ENCODE results near the gene WDR74.
A peak's percentile ranks its signal among the peaks of the same experiment; 100 is the strongest.

WDR74 gene

DNA sequence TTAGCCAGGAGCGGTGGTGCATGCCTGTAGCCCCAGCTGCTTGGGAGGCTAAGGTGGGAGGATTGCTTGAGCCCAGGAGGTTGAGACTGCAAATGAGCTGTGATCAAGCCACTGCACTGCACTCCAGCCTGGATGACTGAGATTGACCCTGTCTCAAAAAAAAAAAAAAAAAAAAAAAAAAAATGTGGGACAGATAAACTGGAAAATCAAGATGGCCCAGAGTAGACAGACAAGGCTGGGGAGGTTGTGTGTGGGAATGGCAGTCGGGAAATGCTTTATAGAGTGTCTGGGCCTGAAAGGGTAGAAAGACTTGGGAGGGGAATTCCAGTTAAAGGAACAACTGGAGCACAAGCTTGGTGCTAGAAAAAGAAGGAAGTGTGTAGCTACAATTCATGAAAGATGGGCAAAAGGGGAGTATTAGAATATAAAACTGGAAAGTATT, 18.2 kb upstream of the WDR74 start:
- no peak overlapping the region for H3K4me3 ChIP-seq (ENCODE audit: low read depth in 1 of 2, low read length in 2 of 2)
- H3K27ac ChIP-seq (ENCODE audit: low read depth, low read length), result no peak overlapping the region

DNA sequence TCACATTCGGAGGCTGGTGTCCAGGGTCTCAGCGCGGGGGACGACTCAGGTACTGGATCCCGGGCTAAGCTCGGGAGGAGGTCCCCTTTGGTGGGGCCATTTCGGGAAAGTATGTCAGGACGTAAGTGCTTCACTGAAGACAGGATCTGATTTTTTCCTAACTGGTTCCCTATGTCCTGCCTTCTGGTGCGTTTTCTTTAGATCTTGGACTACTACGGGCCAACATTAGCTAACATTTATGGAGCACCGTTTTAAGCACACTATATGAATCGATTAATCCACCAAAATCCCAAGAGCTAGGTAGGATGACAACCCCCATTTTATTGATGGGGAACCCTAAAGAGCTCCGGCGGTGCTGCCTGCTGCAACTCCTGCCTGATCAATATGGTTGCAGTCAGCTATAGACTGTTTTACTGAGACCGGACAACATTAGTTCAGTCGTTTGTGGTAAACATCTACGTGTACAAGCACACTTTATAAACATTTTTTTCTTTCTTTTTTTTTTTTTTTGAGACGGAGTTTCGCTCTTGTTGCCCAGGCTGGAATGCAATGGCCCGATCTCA, 17.0 kb upstream of the WDR74 start:
- H3K9ac ChIP-seq (ENCODE audit: low read length), result peak overlapping the region; percentile 46
- H3K36me3 ChIP-seq (ENCODE audit: insufficient read depth, low read length), result peaks cover 33% of the 10 kb centered on the region
- H3K27ac ChIP-seq (ENCODE audit: low read depth, low read length), result peak overlapping the region; percentile 80
- H3K27me3 ChIP-seq (ENCODE audit: control insufficient read depth in 1 of 2, insufficient read depth in 2 of 2, low read length in 2 of 2), result no peaks in the 10 kb centered on the region
- H3K4me1 ChIP-seq (ENCODE audit: insufficient read depth, low read length), result peaks cover 28% of the 10 kb centered on the region
- H3K4me3 ChIP-seq (ENCODE audit: low read depth in 1 of 2, low read length in 2 of 2), result peak overlapping the region; percentile 97 to 100
- H3K9me3 ChIP-seq (ENCODE audit: low read length), result no peaks in the 10 kb centered on the region

More for the DNA sequence above, 18.2 kb upstream of the WDR74 start:
- H3K9me3 ChIP-seq (ENCODE audit: low read length), result no peaks in the 10 kb centered on the region
- peaks cover 22% of the 10 kb centered on the region for H3K36me3 ChIP-seq (ENCODE audit: insufficient read depth, low read length)
- H3K27me3 ChIP-seq (ENCODE audit: control insufficient read depth in 1 of 2, insufficient read depth in 2 of 2, low read length in 2 of 2), result no peaks in the 10 kb centered on the region
- peaks cover 28% of the 10 kb centered on the region for H3K4me1 ChIP-seq (ENCODE audit: insufficient read depth, low read length)
- H3K9ac ChIP-seq (ENCODE audit: low read length), result no peak overlapping the region

DNA sequence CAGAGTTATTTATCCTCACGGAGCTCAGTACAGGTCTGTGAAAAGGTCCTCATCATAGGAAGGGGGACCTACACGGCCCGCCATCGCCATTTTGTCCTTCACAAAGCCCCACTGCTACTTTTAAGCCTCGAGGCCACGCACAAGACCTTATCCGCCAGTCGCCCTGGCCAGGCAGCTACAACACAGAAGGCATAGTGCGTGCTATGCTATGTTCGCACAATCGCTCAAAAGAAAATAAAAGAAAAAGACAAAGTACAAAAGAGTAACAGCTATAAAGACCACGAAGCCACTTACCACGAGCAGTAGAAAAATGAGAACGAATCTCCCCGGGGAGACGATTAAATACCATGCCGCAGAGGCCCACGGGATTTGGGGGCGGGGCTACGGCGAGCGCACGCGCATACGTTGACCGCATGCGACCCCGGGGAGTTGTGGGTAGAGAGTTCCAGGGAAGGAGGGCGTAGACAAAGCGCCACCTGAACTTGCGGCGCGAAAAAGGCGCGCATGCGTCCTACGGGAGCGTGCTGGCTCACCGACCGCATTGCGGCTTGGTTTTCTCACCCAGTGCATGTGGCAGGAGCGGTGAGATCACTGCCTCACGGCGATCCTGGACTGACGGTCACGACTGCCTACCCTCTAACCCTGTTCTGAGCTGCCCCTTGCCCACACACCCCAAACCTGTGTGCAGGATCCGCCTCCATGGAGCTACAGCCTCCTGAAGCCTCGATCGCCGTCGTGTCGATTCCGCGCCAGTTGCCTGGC, 16.4 kb upstream of the WDR74 start:
- peak overlapping the region; percentile 75 for H3K9ac ChIP-seq (ENCODE audit: low read length)

DNA sequence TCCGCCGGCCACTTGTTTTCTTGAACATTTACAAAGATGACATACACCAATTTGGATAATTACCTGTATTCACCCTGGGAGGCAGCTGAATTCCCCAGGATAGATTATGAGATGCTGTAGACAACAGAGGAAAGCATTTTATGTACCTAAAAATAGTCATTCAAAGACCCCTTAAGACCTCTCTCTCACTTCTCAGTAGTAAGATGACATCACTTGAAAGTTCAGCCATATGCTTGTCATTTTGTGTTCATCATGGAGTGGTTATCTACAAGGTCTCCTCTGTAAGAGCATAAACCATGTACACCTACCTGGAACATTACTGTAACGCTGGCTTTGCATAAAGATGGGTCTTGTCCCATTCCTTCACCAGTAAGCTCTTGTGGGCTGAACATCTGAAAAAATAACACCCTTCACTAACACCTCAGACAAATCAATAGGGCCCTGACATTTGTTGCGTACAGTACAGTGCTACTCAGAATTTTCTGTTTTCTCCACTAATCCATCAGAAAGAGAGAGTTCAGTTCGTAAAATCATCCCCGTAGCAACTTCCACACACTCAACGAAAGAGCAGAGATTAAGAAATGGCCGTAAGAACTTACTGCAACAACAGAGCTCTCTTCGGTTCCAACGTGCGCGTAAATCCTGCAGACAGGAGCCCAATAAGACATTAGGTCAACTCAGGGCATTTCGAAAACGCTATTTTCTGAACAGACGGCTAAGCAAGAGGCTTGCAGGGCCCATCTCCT, 15.6 kb upstream of the WDR74 start:
- Histone ChIP-seq H3K4me1 (ENCODE audit: insufficient read depth, low read length) (peaks cover 28% of the 10 kb centered on the region), H3K27me3 (ENCODE audit: control insufficient read depth in 1 of 2, insufficient read depth in 2 of 2, low read length in 2 of 2) (no peaks in the 10 kb centered on the region), H3K36me3 (ENCODE audit: insufficient read depth, low read length) (peaks cover 37% of the 10 kb centered on the region), H3K9me3 (ENCODE audit: low read length) (no peaks in the 10 kb centered on the region), H3K4me3 (ENCODE audit: low read depth in 1 of 2, low read length in 2 of 2) (peak overlapping the region; percentile 97 to 100), H3K27ac (ENCODE audit: low read depth, low read length) (peak overlapping the region; percentile 64), H3K9ac (ENCODE audit: low read length) (peak overlapping the region; percentile 75)

More for the DNA sequence above, 16.4 kb upstream of the WDR74 start:
- peak overlapping the region; percentile 80 for H3K27ac ChIP-seq (ENCODE audit: low read depth, low read length)
- peaks cover 28% of the 10 kb centered on the region for H3K4me1 ChIP-seq (ENCODE audit: insufficient read depth, low read length)
- no peaks in the 10 kb centered on the region for H3K9me3 ChIP-seq (ENCODE audit: low read length)
- H3K36me3 ChIP-seq (ENCODE audit: insufficient read depth, low read length), result peaks cover 37% of the 10 kb centered on the region
- peak overlapping the region; percentile 97 to 100 for H3K4me3 ChIP-seq (ENCODE audit: low read depth in 1 of 2, low read length in 2 of 2)
- H3K27me3 ChIP-seq (ENCODE audit: control insufficient read depth in 1 of 2, insufficient read depth in 2 of 2, low read length in 2 of 2), result no peaks in the 10 kb centered on the region

DNA sequence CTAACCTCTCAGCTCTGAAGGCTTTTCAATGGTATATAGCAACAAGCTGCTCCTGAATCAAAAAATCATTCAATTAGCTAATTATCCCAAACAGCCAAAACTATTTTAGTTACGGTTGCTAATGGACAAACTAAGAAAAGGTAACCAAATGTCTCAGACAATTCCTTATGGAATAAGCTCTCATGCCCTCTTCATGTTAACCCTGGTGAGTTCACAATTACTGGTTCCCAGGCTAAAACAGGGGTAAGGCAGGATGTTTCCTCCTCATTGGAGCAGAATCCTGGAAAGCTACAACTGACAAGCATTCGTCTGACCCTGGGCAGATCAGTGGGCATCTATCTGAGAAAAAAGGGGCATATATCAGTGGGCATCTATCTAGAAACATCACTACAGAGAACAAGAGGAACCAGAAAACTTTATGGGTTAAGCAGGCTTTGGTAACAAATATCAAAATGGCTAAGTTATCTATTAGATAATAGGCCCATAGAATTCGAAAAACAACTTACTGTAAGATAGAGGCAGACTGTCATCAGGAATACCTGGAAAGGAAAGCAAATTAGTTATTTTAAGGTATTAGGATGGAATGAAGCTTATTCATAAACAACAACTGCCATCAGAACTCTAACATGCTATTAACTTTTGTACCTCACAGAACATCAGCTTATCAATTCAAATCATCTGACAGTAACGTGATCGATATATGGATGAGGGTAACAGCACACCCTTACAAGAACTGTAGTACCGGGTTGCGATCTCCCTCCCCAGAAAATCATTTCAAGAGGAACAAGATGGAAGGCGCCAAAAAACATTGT, 14.8 kb upstream of the WDR74 start:
- H3K4me3 ChIP-seq (ENCODE audit: low read depth in 1 of 2, low read length in 2 of 2), result peak overlapping the region; percentile 97 to 100
- no peaks in the 10 kb centered on the region for H3K9me3 ChIP-seq (ENCODE audit: low read length)
- peak overlapping the region; percentile 64 for H3K27ac ChIP-seq (ENCODE audit: low read depth, low read length)
- H3K36me3 ChIP-seq (ENCODE audit: insufficient read depth, low read length), result peaks cover 37% of the 10 kb centered on the region
- H3K4me1 ChIP-seq (ENCODE audit: insufficient read depth, low read length), result peaks cover 28% of the 10 kb centered on the region
- H3K27me3 ChIP-seq (ENCODE audit: control insufficient read depth in 1 of 2, insufficient read depth in 2 of 2, low read length in 2 of 2), result no peaks in the 10 kb centered on the region
- H3K9ac ChIP-seq (ENCODE audit: low read length), result peak overlapping the region; percentile 75

DNA sequence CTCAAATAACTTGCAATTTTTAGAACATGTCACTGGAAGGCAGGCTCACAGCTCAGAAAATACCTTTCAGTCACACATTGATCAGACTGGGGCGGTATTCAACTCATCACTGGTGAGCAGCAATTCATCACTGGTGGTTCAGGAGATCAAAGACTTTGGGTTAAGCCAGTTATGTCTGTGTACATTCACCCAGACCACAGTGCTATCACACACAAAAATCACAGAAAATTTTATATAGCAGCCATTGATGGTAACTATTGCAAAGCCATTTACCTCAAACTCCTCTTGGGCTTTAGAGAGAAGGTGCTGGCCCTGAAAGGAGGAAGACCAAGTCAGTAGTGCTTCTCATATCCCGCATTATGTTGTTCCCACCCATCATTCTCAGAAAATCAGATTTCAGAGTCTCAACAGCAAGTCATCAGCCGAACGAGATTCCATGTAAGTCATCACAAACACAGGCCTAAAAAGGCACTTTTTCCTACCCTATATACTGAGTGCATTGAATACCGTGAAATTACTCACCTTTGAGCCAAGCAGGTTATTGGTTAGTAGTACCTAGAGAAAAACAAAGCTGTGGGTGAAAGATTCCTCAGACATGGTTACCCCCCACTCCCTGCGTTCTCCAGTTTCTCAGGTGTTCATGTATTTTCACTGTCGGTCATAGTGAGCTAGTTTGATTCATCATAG, 14.0 kb upstream of the WDR74 start:
- Histone ChIP-seq H3K4me1 (ENCODE audit: insufficient read depth, low read length) (peaks cover 28% of the 10 kb centered on the region), H3K9ac (ENCODE audit: low read length) (no peak overlapping the region), H3K27me3 (ENCODE audit: control insufficient read depth in 1 of 2, insufficient read depth in 2 of 2, low read length in 2 of 2) (no peaks in the 10 kb centered on the region), H3K27ac (ENCODE audit: low read depth, low read length) (no peak overlapping the region), H3K9me3 (ENCODE audit: low read length) (no peaks in the 10 kb centered on the region), H3K4me3 (ENCODE audit: low read depth in 1 of 2, low read length in 2 of 2) (no peak overlapping the region), H3K36me3 (ENCODE audit: insufficient read depth, low read length) (peaks cover 37% of the 10 kb centered on the region)

DNA sequence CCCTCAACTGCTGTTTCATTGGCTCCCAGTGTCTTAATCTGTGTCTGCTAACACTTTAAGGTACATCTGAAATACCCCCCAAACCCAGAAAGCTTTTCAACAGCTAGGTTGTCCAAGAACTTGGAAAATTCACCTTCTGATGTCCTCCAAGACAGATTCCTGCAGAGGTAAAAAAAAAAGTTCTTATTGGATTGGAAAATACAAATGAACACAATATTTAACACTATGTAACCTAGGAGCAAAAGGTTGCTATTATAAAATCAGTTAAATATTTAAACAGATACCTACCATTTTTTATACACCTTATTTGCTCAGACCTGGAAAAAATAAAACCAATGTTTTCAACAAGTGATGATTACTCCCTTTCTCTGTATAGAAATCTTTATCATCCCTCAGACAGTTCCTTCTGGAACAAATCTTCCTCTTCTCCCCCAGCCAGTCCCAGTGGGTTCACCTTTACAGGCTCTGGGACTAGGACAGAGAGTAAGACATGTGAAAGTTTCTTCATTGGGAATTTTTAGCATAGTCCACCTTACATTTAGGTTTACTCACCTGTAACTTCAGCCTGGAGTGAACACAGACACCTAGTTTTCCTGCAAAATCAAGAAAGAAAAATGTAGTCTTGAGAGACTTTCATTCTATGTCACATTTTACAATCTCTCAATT, 13.3 kb upstream of the WDR74 start:
- H3K36me3 ChIP-seq (ENCODE audit: insufficient read depth, low read length), result peaks cover 37% of the 10 kb centered on the region
- H3K9me3 ChIP-seq (ENCODE audit: low read length), result no peaks in the 10 kb centered on the region
- H3K27me3 ChIP-seq (ENCODE audit: control insufficient read depth in 1 of 2, insufficient read depth in 2 of 2, low read length in 2 of 2), result no peaks in the 10 kb centered on the region
- no peak overlapping the region for H3K27ac ChIP-seq (ENCODE audit: low read depth, low read length)
- H3K9ac ChIP-seq (ENCODE audit: low read length), result no peak overlapping the region
- no peak overlapping the region for H3K4me3 ChIP-seq (ENCODE audit: low read depth in 1 of 2, low read length in 2 of 2)
- H3K4me1 ChIP-seq (ENCODE audit: insufficient read depth, low read length), result peaks cover 28% of the 10 kb centered on the region

DNA sequence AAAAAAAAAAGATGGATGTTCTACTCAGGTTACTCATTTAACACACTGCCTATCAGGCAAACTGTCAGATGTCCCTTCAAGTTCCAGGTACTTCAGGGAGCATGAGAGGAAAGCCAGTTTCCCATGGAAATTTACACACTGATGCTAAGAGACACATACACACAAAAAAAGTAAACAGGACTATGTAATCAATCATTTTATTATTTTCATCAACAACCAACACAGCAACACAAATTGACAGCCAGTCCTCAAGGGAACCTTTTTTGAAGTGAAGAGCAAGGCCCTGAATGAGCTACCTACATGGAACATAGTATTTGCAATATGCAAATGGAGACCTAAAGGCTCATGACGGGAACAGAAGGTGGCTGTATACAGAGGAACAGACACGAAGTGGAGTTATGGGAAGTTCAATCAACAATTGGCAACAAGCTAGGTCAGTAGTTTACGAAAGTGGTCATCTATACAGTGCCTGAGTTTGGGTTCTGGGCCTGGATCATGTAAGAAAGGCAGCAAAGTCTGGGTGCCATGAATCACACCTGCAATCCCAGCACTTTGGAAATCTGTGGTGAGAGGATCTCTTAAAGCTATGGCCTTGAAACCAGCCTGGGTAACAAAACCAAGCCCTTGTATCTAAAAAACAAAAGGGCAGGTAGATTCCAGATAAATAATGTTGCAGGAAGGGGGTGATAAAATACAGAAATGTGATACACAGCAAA, 12.6 kb upstream of the WDR74 start:
- Histone ChIP-seq H3K27me3 (ENCODE audit: control insufficient read depth in 1 of 2, insufficient read depth in 2 of 2, low read length in 2 of 2) (no peaks in the 10 kb centered on the region), H3K36me3 (ENCODE audit: insufficient read depth, low read length) (peaks cover 37% of the 10 kb centered on the region), H3K9me3 (ENCODE audit: low read length) (no peaks in the 10 kb centered on the region), H3K4me1 (ENCODE audit: insufficient read depth, low read length) (peaks cover 28% of the 10 kb centered on the region), H3K4me3 (ENCODE audit: low read depth in 1 of 2, low read length in 2 of 2) (no peak overlapping the region), H3K9ac (ENCODE audit: low read length) (no peak overlapping the region), H3K27ac (ENCODE audit: low read depth, low read length) (no peak overlapping the region)

DNA sequence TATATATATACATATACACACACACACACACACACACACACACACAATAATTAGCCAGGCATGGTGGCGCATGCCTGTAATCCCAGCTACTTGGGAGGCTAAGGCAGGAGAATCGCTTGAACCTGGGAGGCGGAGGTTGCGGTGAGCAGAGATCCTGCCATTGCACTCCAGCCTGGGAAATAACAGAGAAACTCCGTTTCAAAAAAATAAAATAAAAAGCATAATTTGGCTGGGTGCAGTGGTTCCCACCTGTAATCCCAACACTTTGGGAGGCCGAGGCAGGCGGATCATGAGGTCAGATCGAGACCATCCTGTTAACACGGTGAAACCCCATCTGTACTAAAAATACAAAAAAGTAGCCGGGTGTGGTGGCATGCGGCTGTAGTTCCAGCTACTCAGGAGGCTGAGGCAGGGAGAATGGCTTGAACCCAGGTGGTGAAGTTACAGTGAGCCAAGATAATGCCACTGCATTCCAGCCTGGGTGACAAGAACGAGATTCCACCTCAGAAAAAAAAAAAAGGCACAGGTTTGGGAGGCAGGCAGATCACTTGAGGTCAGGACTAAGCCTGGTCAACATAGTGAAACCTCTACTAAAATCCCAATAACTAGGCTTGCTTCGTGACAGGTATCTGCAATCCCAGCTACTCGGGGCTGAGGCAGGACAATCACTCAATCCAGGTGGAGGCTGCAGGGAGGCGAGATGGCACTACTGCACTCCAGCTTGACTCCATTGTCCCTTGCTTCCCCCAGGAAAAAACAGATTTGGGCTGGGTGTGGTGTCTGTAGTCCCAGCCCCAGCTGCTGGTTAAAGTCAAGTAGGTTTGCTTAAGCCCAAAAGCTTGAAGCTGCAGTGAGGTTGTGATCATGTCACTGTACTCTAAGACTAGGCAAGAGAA, 11.8 kb upstream of the WDR74 start:
- Histone ChIP-seq H3K9me3 (ENCODE audit: low read length) (no peaks in the 10 kb centered on the region), H3K27ac (ENCODE audit: low read depth, low read length) (no peak overlapping the region), H3K27me3 (ENCODE audit: control insufficient read depth in 1 of 2, insufficient read depth in 2 of 2, low read length in 2 of 2) (no peaks in the 10 kb centered on the region), H3K4me1 (ENCODE audit: insufficient read depth, low read length) (peaks cover 22% of the 10 kb centered on the region), H3K4me3 (ENCODE audit: low read depth in 1 of 2, low read length in 2 of 2) (no peak overlapping the region), H3K9ac (ENCODE audit: low read length) (no peak overlapping the region), H3K36me3 (ENCODE audit: insufficient read depth, low read length) (peaks cover 37% of the 10 kb centered on the region)

All from muscle layer of colon (tissue), 2 donors.